Neutrophil (primary cell): ENCODE results near the gene GBP5.

Experiments
- H3K27ac ChIP-seq: fragments of 200-600 bp; sonication (generic); 2 replicates; pipeline ENCODE4 v1.5.1; 2016; ENCODE audit warnings: mild to moderate bottlenecking, moderate library complexity
- H3K27me3 ChIP-seq: fragments of 200-600 bp; sonication (generic); 2 replicates; pipeline ENCODE4 v1.6.0; 2016; ENCODE audit warnings: mild to moderate bottlenecking
- H3K36me3 ChIP-seq: fragments of 200-600 bp; sonication (generic); 2 replicates; pipeline ENCODE4 v1.5.1; 2017
- H3K4me1 ChIP-seq, 2 experiments: fragments of 200-600 bp in 1 of 2; sonication (generic) in 1 of 2; 1 replicate in 1 of 2; 2 replicates in 1 of 2; pipeline versions ENCODE4 v1.5.1 to v1.6.1; 2013 to 2016; ENCODE audit warnings: low read depth in 1 of 2, low read length in 1 of 2, mild to moderate bottlenecking in 1 of 2, moderate library complexity in 1 of 2; ENCODE audit not compliant: control insufficient read depth in 1 of 2, insufficient read depth in 1 of 2
- H3K4me3 ChIP-seq, 2 experiments: fragments of 200-600 bp in 1 of 2; sonication (generic) in 1 of 2; 1 replicate in 1 of 2; 2 replicates in 1 of 2; pipeline ENCODE4 v1.5.1; 2013 to 2016; ENCODE audit warnings: low read depth in 1 of 2, low read length in 1 of 2, mild to moderate bottlenecking in 1 of 2, moderate library complexity in 1 of 2
- H3K9me3 ChIP-seq: fragments of 200-600 bp; sonication (generic); 2 replicates; pipeline ENCODE4 v1.5.1; 2016
- TF ChIP-seq, protein P1 (sequence below): fragments of 200-600 bp; sonication (generic); IDR thresholded peaks from 2 replicates; pipeline ENCODE4 v1.5.1; 2016; ENCODE audit warnings: antibody characterized with exemption

Gene GBP5

DNA sequence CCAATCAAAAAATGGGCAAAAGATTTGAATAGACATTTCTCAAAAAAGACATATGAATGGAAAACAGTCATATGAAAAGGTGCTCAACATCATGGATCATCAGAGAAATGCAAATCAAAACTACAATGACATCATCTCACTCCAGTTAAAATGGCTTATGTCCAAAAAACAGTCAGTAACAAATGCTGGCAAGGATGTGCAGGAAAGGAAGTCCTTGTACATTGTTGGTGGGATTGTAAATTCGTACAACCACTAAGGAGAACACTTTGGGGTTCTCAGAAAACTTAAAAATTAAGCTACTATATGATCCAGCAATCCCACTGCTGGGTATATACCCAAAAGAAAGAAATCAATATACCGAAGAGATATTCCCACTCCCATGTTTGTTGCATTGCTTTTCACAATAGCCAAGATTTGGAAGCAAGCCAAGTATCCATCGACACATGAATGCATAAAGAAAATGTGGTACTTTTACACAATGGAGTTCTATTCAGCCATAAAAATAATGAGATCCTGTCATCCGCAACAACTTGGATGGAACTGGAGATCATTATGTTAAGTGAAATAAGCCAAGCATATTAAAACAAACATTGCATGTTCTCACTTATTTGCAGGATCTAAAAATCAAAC, 17.9 kb downstream of the GBP5 start:
- H3K27me3 ChIP-seq: no peaks in the 10 kb centered on the region
- no peaks in the 10 kb centered on the region for H3K9me3 ChIP-seq
- H3K4me1 ChIP-seq: no peaks in the 10 kb centered on the region
- TF ChIP-seq, protein P1, sequence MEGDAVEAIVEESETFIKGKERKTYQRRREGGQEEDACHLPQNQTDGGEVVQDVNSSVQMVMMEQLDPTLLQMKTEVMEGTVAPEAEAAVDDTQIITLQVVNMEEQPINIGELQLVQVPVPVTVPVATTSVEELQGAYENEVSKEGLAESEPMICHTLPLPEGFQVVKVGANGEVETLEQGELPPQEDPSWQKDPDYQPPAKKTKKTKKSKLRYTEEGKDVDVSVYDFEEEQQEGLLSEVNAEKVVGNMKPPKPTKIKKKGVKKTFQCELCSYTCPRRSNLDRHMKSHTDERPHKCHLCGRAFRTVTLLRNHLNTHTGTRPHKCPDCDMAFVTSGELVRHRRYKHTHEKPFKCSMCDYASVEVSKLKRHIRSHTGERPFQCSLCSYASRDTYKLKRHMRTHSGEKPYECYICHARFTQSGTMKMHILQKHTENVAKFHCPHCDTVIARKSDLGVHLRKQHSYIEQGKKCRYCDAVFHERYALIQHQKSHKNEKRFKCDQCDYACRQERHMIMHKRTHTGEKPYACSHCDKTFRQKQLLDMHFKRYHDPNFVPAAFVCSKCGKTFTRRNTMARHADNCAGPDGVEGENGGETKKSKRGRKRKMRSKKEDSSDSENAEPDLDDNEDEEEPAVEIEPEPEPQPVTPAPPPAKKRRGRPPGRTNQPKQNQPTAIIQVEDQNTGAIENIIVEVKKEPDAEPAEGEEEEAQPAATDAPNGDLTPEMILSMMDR: no peak
- peaks cover 9% of the 10 kb centered on the region for H3K36me3 ChIP-seq
- no peak overlapping the region for H3K27ac ChIP-seq
- no peak overlapping the region for H3K4me3 ChIP-seq

DNA sequence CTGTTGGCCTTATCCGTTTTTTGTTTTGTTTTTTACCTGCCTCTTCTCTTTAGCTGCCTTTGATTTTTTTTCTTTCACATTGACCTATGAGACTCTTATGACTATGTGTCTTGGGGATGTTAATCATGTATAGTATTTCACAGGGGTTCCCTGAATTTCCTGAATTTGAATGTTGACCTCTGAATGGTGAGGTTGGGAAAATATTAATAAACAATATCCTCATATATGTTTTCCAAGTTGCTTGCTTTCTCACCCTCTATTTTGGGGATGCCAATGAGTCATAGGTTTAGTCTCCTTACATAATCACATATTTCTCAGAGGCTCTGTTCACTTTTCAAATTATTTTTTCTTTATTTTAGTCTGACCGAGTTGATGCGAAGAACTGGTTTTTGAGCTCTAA, 29.6 kb downstream of the GBP5 start:
- TF ChIP-seq, protein P1: no peak
- Histone ChIP-seq H3K4me3 (no peak overlapping the region), H3K4me1 (no peaks in the 10 kb centered on the region), H3K27me3 (no peaks in the 10 kb centered on the region), H3K9me3 (no peaks in the 10 kb centered on the region), H3K27ac (no peak overlapping the region), H3K36me3 (no peaks in the 10 kb centered on the region)
